Body of pancreas (tissue), 4 donors: ENCODE measurements around the gene CCDC172.

Source experiments
- POLR2A ChIP-seq, 3 donors: fragments of 450-650 bp; IDR thresholded peaks; one replicate each; pipeline ENCODE4 v1.6.1; 2016; ENCODE audit warnings: antibody characterized with exemption in 3 of 3, mild to moderate bottlenecking in 2 of 3
- TF ChIP-seq, protein P1 (sequence below), 7 experiments: fragments of 450-650 bp in 4 of 7; fragments of 200-600 bp in 3 of 7; sonication (generic) in 3 of 7; IDR thresholded peaks; one replicate each; pipeline ENCODE4 v1.5.1; 2016 to 2019; ENCODE audit warnings: antibody characterized with exemption in 7 of 7

DNA sequence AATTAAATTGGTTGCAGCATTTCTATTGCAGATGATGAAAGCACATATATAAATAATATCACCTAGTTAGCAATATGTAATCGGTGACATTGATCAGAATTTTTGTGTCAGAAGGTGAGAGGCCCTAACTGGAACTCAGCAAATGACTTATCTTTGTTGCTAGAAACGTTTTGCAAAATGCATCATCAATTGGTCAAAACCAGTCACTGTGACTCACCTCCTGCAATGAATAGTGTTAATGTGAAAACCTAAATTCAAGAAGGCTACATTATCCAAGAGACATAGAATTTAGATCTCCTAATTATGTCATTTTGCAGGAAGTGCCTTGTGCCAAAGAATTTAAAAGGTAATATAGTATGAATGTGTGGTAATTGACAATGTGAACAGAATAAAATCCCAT lies 93.6 kb downstream of the CCDC172 start:
- TF ChIP-seq POLR2A (IDR thresholded peaks at IDR 0.05) = no peak
- TF ChIP-seq, protein P1, sequence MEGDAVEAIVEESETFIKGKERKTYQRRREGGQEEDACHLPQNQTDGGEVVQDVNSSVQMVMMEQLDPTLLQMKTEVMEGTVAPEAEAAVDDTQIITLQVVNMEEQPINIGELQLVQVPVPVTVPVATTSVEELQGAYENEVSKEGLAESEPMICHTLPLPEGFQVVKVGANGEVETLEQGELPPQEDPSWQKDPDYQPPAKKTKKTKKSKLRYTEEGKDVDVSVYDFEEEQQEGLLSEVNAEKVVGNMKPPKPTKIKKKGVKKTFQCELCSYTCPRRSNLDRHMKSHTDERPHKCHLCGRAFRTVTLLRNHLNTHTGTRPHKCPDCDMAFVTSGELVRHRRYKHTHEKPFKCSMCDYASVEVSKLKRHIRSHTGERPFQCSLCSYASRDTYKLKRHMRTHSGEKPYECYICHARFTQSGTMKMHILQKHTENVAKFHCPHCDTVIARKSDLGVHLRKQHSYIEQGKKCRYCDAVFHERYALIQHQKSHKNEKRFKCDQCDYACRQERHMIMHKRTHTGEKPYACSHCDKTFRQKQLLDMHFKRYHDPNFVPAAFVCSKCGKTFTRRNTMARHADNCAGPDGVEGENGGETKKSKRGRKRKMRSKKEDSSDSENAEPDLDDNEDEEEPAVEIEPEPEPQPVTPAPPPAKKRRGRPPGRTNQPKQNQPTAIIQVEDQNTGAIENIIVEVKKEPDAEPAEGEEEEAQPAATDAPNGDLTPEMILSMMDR (IDR thresholded peaks at IDR 0.05) = no peak
